SK-N-MC (cell line): ENCODE measurements around the gene ABCC1.

Source experiments
- FOXP2 ChIP-seq: optimal IDR thresholded peaks from 2 replicates; pipeline ENCODE3; 2011; ENCODE audit warnings: mild to moderate bottlenecking, moderate library complexity; ENCODE audit not compliant: insufficient read depth; ENCODE audit errors: extremely low read length, control extremely low read depth
- POLR2AphosphoS5 ChIP-seq: IDR thresholded peaks from 2 replicates; pipeline ENCODE4 v1.6.1; 2012; ENCODE audit warnings: mild to moderate bottlenecking, low read depth, low read length, borderline replicate concordance

DNA sequence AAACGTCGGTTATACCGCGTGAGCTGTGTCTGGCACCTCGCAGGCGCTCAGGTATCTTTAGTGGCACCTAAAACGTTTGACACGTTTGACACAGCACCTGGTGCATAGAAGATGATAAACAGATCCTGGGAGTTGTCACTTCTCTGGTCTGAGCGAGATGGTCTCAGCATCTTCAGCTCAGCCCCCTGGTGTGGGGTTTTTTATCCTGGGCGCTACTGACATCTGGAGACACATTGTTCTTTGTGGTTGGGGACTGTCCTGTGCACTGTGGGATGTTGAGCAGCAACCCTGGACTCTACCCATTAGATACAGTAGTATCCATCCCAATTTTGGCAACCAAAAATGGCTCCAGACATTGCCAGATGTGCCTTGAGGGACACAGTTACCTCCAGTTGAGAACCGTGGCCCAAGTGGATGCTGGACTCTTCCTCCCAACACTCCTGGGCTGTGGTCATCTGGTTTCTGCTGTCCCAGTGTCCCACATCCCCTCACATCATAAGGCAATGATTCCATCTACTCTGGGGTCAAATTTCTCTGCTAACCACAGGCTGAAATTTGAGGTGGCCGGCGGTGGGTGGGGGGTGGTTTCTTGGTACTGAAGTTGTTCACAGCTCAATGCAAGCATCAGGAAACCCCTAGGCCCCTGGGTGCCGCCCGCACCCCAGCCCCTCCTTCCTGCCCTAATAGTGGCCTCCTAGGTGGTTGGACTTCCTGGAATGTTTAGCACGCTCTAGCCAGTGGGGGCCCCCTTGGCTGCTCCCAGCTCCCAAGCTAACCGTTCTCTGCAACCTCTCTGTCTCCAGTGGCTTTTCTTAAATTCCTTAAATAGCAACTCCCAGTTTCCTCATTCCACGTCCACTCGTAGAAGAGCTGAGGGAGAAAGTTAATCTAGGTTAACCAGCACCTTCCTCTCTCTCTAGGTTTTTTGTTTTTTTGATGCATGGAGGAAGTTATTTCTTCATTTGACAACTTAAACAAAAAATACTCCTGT, 124.8 kb downstream of the ABCC1 start:
- no peak for TF ChIP-seq FOXP2
- no peak for TF ChIP-seq POLR2AphosphoS5
